Measurements from ENCODE around the gene DERL2. TPM values are rescaled to one million over a fixed set of nuclear protein-coding genes. Genes with fewer than 3 reads are reported as not detected.

The DERL2 gene
- polyA plus RNA-seq (ENCODE audit: insufficient read length), result 43.9 TPM

DNA sequence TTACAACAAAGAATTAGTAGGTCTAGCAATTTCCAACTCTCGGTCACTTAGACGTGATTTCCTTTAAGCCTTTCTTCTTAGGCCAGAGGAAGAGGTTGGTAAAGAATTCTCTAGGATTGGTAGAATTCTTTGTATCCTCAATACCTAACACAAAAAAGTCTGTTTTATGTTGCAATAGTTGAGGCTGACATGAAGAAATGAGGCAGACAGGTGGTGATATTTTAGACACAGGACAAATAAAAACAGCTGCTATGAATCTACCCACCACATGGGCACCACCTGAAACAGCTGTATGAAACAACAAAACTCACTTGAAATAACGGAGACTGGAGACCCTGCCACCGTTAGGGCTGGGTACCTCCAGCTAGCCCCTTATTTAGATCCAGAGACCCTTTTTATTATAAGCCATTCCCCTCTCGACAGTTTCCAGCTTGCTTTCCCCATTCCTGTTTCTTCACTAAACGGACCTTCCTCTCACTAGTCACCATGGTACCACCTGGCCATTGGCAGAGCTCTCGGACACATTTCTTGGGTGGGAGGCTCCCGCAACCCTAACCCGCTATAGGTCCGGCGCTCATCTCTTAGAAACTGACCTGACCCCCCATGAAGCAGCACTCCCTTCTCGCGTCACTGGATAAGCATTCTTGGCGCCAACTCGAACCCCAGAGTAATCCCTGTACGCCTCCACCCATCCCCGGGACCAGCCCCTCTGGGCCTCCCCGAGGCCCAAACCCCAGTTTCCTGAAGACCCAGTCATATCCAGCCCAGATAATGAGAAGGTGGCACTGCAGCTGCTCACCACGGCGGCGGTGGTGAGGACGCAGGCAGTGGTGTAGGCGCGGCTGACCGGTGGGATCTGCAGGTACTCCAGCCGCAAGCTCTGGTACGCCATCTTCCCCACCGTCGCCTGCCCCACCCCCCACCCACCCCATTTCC is at the start of gene DERL2:
TSS of gene DERL2 (minus strand) at position 909 of the 936 bp plus-strand sequence. CDS start at position 892, 17 bp downstream.
- DNase-seq (ENCODE audit: low read depth), result no peak

DNA sequence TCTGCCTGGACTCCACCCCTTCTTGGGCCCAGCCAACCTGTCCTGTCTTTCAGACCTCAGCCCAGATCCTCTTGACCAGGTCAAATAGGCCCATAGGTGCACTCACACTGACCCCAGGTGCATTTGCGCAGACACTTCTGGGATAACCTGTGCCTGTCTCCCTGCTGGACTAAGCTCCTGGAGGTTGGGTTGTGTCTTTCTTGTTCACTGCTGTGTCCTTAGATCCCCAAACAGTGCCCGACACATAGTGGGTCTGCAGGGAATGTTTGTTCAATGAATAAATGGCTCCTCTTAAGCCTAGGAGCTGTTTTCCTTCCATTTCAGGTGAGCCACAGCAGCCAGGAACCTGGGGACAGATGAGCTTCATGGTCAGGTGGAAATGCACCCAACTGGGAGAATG is 49.5 kb upstream of the DERL2 start:
- DNase-seq (ENCODE audit: low read depth), result no peak

DNA sequence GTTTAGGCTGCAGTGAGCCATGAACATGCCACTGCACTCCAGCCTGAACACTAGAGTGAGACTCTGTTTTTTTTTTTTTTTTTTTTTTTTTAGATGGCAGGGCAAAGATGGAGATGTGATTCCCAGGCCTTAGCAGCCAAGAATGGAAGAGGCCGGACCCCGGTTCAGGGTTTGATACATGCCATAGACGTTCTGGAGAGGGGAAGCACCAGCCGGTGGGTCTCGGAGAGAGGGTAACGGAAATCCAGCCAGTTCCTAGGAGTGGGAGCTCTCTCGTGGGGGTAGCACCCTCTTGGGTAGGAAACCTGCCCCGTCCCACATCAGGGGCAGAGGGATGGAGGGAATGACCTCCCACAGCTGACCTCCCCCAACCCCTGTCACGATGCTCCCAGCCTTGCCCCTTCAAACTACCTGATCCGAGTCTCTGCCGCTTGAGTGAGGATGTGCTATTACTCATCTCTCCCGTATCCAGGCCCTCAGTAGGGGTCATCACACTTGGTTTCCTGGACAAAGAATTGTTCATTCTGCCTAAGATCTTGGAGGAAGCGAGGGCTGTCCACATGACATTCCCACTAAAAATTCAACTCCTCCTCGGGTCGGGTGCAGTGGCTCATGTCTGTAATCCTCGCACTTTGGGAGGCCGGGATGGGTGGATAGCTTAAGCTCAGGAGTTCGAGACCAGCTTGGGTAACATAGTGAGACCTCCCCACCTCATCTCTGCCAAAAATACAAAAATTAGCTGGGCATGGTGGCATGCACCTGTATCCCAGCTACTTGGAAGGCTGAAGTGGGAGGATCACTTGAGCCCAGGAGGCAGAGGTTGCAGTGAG is 47.7 kb upstream of the DERL2 start:
- no peak for DNase-seq (ENCODE audit: low read depth)

DNA sequence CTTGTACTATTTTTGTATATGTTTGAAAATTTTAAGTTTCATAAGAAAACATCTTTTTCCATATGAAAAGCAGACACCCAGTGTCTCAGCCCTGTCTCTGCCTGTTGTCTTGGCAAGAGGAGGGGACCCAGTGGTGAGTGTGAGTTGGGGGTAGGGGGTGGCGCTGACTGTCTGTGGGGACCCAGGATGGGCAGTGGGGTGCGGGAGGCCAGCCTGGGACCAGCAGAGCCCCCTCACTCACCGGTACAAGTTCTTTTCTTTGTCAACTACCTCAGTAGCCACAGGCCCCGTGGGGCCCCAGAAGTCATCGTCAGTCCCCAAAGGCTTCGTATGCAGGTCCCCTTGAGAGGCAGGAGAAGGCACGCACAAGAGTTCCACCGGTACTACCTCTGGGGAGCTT is 46.6 kb upstream of the DERL2 start:
- no peak for DNase-seq (ENCODE audit: low read depth)

DNA sequence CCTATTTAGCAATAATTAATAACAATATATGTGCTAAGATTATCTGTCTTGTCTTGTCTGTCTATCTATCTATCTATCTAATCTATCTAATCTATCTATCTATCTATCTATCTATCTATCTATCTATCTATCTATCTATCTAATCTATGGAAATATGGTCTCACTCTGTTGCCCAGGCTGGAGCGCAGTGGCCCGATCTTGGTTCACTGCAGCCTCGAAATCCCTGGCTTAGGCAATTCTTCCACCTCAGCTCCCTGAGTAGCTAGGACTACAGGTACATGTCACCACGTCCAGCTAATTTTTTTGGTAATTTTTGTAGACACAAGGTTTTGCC is 45.1 kb upstream of the DERL2 start:
- DNase-seq (ENCODE audit: low read depth), result no peak

DNA sequence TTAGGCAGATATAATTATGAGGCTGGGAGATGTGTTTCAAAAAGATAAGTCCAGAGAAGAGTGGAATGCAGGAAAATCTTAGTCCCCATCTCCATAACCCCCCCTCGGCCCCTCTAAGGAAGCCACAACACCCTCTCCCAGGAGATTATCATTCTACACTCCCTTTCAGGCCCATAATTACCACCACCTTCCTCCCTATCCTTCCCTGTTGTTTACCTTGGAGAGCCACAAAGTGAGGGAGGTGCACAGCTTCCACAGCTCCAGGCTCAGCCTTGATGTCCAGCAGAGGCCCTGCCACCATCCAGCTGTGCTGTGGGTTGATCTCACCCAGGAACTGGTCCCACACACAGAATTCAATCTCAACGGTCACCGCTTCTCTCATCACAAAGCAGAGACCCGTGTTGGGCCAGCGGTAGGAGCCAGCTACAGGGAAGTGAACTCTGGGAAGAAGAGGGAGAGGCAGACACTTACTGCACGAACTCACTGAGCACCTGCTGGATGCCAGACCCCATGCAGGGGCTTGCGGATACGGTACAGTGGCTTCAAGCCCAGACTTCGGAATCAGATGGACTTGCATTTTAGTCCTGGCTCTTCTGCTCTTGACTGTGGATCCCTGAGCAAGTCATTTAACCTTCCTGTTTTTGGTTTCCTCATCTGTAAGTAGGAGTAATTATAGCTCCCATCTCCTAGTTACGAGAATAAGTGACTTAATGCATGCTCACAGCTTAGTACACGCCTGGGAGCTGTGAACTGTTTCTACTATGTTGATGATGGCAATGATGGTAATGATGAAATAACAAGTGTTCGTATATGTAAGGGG is 44.5 kb upstream of the DERL2 start:
- DNase-seq (ENCODE audit: low read depth), result no peak

DNA sequence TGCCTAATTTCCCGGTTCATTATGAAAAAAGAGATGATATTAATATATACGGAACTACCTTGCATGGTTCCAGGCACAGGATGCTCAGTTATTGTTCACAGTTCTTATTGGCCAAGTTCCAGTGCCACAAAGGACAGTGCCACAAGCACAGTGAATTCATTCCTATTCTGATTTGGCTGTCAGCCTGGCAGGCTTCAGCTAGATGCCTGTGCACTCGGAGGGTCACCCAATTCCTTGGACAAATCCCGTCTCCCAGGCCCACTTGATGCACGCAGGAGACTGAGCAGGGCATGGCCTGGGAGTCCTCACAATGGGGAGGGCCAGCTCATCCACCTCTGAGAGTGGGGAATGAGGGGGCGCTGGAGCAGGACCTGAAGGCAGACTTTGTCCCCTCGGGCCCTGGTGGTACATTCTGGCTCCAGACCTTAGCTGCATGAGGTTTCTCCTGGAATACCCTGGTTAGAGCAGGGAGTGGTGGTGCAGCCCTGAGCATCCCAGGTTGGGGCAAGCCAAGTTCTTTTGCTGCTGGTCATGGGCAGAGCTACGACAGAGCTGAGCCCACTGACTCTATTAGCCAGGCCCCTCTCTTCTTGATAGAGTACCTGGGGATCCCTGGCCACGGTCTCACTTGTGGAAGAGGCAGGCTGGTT is 41.7 kb upstream of the DERL2 start:
- no peak for DNase-seq (ENCODE audit: low read depth)

DNA sequence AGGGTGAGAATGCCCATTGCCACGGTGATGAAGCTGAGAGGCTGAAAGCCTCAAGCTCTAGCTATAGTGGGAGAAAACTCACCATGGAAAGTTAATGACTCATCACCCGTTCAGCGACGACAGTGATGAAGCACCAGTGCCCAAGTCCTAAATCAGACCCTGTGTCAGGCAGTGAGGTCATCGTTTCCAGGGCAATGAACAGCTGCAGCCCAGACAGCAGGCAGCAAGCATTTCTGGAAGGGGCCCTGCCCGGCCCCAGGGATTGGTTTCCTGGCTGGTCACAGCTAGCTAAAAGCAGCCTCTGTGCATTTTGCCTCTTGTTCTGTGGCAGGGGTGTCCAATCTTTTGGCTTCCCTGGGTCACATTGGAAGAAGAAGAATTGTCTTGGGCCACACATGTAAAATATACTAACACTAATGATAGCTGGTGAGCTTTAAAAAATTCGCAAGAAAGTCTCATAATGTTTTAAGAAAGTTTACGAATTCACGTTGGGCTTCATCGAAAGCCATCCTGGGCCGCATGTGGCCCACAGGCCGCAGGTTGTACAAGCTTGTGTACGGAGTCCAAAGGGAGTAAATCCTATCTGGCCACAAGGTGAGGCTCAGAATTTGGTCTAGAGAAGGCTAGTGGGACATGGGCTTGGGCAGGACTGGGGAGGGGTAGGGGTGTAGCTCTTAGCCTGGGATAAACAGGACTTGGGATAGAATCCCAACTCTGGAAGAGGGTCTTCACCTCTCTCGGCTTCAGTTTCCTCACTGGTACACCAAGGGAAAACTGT is 41.0 kb upstream of the DERL2 start:
- DNase-seq (ENCODE audit: low read depth), result peak; percentile 34

DNA sequence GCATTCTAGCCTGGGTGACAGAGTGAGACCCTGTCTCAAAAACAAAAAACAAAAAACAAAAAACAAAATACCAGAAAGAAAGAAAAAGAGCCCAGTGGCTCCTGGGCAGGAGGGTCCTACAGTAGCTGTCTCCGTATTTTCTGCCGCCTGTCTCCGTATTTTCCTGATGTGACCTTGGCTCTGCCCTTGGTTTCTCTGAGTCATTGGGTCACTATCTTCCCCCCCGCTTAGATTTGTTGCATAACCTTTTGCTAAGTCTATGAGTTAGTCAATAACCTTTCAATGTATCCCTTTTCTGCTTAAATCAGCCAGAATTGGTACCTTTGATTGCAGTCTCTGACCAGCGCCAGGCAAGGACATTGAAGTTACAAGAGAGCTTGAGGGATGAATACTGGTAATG is 37.3 kb upstream of the DERL2 start:
- DNase-seq (ENCODE audit: low read depth), result no peak

DNA sequence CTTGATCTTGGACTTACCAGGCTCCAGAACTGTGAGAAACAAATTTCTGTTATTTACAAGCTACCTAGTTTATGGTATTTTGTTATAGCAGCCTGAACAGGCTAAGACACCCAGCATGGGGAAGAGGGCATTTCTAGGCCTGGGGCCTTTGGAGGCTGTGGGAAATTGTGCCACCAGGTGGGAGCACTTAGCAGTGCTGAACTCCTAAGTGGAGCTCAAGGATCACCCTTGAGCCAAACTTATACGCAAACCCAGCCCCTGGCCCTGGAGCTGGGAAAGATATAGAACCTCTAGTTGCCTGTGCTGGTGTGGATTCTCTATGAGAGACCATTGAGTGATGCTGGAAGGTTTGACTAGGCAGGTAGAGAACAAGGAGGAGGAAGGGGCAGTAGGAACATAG is 36.5 kb upstream of the DERL2 start:
- DNase-seq (ENCODE audit: low read depth), result no peak

DNA sequence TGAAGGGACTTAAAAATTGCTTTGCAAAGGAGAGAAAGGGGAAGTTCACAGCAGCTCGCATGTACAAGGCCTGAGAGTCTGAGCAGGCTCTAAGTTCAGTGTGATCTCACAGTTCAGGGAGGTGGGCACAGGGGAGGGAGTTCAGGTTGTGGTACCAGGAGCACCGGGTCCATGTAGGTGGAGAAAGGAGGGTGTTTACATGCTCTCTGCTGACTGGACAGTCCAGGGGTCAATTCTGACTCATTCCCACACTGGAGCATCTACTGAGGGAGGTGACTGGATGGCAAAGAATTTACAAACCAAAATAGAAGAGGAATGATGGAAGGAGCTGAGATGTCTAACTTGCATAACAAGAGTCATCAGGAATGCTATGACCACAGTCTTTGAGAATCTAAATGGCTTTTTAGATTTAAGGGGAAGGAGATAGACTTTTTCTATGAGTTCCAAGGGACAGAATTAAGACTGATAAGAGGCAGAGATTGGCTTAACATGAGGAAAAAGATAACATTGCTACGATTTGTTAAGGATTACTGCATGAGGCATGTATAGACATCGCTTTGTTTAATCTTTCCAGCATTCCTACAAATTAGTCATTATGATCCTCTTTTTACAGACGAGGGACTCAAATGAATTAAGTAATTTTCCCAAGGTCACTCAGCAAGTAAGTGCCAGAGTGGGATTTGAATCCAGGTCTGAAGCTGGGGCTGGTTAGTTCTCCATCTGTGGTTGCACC is 30.2 kb upstream of the DERL2 start:
- no peak for DNase-seq (ENCODE audit: low read depth)

DNA sequence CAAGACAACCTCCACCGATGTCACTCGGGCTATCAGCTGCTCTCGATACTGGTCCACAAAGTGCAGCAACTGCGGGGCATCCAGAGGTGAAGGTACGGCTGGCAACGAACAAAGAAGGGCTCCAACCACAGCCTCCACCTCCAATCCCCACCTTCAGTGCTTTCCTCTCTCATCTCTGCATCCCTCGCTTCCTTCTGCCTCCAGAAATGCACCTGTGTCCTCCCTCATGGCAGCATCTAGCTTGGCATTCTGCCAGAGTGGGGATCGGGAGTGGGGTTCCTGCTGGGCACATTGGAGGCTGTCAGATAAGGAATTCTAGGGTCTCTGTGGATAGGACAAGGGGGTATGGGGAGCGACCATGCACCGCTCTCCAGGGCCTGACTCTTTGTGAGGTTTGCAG is 29.0 kb upstream of the DERL2 start:
- DNase-seq (ENCODE audit: low read depth), result no peak

DNA sequence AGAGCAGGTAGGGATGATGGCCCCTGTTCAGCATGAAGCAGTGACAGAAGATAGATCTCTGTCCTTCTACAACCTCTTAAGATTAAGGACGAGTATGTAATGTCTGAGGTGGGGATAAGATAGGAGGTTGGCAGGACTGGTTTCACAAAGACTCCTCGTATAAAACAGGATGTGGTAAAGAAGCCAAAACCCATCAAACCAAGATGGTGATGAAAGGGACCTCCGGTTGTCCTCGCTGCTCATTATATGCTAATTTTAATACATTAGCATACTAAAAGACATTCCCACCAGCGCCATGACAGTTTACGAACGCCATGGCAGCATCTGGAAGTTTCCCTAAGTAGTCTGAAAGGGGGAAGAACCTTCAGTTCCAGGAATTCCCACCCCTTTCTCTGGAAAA is 27.6 kb upstream of the DERL2 start:
- no peak for DNase-seq (ENCODE audit: low read depth)

DNA sequence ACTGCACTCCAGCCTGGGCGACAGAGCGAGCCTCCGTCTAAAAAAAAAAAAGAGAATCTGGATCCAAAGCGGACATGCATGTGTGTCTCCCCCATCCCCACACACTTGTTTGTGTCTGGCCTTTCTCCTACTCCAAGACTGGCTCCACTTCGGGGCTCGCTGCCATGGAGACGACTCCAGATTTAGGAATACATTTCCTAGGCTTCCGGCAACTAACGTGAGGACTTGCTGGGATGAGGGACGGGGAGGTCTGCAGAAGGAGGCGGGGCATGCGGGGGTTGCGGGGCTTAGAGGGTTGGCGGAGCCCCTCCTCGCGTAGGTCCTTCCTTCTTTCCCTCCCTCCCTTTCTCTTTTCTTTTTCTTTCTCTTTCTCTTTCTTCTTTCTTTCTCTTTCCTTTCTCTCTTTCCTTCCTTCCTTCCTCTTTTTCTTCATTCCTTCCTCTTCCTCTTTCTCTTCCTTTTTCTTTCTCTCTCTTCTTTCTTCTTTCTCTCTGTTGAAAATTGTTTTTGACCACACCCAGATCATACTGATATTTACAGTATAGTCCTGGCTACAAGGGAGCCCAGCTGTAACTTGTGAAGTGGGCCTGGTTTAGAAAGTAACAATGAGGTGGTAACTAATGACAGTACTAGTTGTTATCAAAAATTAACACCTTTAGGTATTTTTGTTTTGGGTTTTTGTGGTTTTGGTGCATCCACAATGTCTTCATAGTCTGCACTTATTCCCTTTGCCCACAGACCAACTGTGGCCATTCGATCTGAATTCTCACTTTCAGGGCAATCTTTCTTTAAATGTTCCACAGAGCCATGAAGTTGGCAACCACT is 25.6 kb upstream of the DERL2 start:
- no peak for DNase-seq (ENCODE audit: low read depth)

DNA sequence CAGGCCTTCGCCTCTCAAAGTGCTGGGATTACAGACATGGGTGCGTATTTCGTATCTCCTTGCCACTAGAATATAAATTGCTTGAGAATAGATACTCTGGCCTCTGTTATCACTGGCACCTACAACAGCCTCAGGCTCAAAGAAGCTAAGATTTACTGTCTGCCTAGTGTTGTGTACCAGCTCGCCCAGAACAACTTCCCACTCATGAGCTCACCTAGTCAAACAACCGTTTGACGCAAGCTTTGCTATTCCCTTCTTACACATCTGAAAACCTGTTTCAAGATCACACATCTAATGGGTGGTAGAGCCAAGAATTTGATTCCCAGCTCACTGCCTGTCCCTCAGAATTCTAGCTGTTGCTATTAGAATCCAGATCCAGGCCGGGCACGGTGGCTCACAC is 24.8 kb upstream of the DERL2 start:
- no peak for DNase-seq (ENCODE audit: low read depth)

DNA sequence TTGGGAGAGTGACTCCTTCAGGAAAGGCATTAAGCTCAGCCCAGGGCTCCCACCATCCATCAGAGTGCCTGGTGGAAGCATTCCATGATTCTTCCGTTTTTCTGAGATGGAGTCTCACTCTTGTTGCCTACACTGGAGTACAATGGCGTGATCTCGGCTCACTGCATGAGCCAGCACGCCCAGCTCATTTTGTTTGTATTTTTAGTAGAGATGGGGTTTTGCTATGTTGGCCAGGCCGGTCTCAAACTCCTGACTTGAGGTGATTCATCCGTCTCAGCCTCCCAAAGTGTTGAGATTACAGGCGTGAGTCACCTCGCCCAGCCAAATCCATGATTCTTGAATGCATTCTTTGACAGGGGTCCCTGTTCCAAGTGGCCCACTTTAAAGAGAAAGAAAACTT is 23.5 kb upstream of the DERL2 start:
- no peak for DNase-seq (ENCODE audit: low read depth)

DNA sequence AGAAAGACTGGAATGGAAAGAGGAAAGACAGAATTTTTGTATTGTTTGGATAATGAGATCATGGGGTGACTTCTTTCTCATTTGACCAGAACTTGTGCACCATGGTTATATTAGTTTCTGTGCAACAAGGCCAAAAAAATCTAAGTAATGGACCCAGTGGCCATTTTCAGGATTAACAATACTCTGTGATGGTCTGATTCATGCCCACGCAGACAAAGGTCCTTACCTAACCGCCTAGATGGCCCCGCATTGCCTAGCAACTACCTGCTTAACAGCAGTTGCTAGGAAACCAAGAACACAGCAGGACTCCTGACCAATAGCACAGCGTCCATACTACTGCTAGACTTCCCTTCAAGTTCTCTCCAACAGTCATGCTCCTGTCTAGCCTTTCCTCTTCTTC is 22.8 kb upstream of the DERL2 start:
- no peak for DNase-seq (ENCODE audit: low read depth)

DNA sequence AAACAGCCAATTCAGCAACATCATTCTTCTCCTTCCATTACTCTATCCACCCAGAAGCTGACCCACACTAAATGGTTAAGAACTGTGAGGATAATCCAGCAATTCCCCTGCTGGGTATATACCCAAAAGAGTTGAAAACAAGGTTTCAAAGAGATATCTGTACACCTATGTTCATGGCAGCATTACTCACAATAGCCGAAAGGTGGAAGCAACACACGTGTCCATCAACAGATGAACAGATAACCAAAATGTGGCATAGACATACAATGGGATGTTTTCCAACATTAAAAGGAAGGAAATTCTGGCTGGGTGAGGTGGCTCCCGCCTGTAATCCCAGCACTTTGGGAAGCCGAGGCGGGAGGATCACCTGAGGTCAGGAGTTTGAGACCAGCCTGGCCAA is 20.3 kb upstream of the DERL2 start:
- no peak for DNase-seq (ENCODE audit: low read depth)

DNA sequence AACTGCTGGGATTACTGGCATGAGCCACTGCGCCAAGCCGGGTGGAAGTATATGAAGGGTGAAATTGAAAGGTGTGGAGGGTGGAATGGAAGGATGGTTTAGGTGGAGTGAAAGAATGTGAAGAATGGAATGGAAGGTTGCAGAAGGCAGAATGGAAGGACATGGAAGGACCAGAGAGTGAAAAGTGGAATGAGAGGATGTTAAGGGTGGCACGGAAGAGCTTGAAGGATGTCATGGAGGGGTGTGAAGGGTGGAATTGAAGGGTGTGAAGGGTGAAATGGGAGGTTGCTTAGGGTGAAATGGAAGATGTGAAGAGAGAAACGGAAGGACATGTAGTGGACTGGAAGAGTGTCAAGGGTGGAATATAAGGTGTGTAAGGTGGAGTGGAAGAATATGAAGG is 16.6 kb upstream of the DERL2 start:
- DNase-seq (ENCODE audit: low read depth), result no peak
